Caki2 (cell line): ENCODE measurements around the gene RBMS1. TPM values are rescaled to one million over a fixed set of nuclear protein-coding genes. Genes with fewer than 3 reads are reported as not detected.
"Not testable (repeated sequence)": the region's sequence is repeated elsewhere in the genome, so short reads cannot be mapped to it uniquely, and the experiment has no call there.

ENCODE experiments used
- DNase-seq: peaks from one replicate; pipeline ENCODE4 v3.0.0-alpha.2; 2015; ENCODE audit warnings: low read depth
- in situ Hi-C: cut with HindIII; loops from 2 replicates; pipeline ENCODE4 v1.10.0; 2016; ENCODE audit warnings: low sequenced_read_pairs, low pct_unique_long_range_greater_than_20kb, mixed read lengths
- total RNA-seq: library from RNA; depleted of rRNA; stranded (reverse); fragments of >200 nt; shearing (Covaris generic); gene quantifications from 2 replicates; pipeline ENCODE4 v1.2.3, GENCODE V29; 2014; ENCODE audit warnings: low replicate concordance

Gene RBMS1
- total RNA-seq, 1 experiment from 2014 or later = 79.7 TPM

- DNase-seq = no peak
- in situ Hi-C loops = no loop called here
Observed at GRCh38 chr2:160453111-160453820, 40.3 kb downstream of the RBMS1 start.

DNA sequence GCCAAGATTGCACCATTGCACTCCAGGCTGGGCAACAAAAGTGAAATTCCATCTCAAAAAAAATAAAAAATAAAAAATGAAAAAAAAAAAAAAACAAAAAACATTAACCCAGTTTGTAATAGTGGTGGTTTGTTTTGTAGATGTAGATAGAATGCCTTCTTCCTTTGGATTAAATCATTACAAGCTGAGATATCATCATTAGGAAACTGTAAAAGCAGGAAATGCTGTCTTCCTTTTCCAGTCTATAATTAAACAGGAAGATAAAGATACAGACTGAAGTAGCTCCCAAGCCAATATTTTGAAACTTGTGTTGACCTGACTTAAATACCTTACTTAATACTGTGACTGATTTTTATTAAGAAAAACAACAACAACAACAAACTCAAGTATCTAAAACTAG is 43.1 kb downstream of the RBMS1 start:
- in situ Hi-C loops = no loop called here
- no peak for DNase-seq

- in situ Hi-C loops = not testable (repeated sequence)
- DNase-seq = peak; percentile 17
Observed at GRCh38 chr2:160448821-160449220, 44.8 kb downstream of the RBMS1 start.

DNA sequence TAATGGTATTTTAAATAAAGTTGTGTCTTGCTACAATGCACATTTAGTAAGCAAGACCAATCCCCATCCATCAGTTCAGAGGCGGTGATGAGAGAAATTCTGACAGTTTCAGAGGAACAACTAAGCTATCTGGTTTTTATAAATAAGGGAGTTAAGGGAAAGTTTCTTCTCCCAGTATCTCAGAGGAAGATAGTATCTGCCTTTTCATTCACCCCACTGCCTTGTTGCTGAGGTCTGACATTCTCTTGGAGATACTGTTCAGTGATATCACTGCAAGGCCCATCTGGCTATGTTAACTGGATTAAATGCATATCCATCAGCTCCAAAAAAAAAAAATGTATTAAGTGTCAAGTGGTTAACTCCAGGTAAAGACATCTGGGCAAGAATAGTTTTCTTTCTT is 47.9 kb downstream of the RBMS1 start:
- in situ Hi-C loops = no loop called here
- DNase-seq = no peak

DNA sequence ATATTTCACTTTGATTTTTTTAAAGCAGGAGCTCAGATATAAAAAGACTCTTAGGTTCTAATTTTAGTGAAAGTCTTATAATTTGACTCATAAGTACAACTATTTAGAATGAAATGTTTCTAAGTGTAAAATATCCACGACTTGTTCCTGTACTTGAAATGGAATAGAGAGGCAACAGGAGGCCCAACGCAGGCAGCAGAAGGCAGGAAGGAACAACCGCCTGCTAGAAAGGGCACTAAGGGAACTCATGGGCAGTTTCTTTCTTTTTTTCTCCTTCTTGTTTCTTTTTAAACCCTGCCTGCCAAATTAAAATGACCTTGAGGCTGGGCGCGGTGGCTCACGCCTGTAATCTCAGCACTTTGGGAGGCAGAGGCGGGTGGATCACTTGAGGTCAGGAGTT is 51.0 kb downstream of the RBMS1 start:
- no peak for DNase-seq
- in situ Hi-C loops = no loop called here

DNA sequence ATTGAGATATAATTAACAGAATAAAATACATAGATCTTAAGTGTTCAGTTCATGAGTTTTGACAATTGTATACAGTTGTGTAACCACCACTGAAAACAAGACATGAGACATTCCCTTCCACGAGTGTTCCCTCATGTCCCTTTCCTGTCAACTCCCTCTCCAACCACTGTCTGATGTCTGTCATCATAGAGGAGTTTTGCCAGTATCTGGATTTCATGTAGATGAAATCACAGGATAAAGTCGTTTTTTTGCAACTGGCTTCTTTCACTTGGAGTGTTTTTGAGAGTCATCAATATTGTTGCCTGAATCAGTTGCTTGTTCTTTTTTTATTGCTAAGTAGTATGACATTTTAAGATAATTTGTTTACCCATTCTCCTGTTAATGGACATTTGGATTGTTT is 52.7 kb downstream of the RBMS1 start:
- no peak for DNase-seq
- in situ Hi-C loops = no loop called here

DNA sequence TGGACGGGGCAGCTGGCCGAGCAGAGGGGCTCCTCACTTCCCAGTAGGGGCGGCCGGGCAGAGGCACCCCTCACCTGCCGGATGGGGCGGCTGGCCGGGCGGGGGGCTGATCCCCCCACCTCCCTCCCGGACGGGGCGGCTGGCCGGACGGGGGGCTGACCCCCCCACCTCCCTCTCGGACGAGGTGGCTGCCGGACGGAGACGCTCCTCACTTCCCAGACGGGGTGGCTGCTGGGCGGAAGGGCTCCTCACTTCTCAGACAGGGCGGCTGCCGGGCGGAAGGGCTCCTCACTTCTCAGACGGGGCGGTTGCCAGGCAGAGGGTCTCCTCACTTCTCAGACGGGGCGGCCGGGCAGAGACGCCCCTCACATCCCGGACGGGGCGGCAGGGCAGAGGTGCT is 54.6 kb downstream of the RBMS1 start:
- in situ Hi-C loops, DNase-seq: not testable (repeated sequence)

GRCh38 chr2:160437273-160437672 is 56.3 kb downstream of the RBMS1 start:
- in situ Hi-C loops = no loop called here
- DNase-seq = no peak

GRCh38 chr2:160434254-160434948 is 59.2 kb downstream of the RBMS1 start:
- no peak for DNase-seq
- in situ Hi-C loops = no loop called here

GRCh38 chr2:160433466-160434140 is 60.0 kb downstream of the RBMS1 start:
- in situ Hi-C loops = no loop called here
- DNase-seq = no peak

GRCh38 chr2:160432633-160433032 is 61.0 kb downstream of the RBMS1 start:
- peak; percentile 61 for DNase-seq
- in situ Hi-C loops = no loop called here

DNA sequence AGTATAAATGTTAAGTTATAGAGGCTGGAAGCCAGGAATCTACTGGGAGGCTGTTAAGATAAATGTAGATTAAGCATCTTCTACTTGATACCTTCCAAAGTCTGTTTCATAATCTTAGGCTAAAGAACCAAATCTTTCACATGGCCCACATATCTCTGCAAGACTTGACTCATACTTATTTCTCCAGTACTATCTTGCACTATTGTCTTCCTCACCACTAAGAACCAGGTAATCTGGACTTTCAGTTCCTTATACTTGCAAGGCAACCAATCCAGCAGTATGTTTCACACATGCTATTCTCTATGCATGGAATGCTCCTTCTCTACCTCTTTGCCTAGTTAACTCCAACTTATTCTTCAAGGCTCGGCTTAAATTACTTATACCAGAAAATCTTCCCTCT is 62.2 kb downstream of the RBMS1 start:
- in situ Hi-C loops = no loop called here
- DNase-seq = no peak

DNA sequence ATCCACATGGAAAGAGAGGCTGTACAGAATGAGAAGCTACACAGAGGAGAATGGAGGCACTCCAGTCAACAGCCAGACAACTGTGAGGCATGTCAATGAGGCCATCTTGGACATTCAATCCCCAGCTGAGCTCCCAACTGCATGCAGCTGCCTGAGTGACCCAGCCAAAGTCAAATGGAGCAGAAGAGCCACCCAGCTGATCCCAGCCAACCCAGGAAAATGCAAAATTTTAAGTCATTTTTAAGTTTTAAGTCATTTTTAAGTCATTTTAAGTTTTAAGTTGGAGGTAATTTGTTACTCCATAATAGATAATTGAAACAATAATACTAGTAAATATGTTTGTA is 63.6 kb downstream of the RBMS1 start:
- in situ Hi-C loops = no loop called here
- no peak for DNase-seq

DNA sequence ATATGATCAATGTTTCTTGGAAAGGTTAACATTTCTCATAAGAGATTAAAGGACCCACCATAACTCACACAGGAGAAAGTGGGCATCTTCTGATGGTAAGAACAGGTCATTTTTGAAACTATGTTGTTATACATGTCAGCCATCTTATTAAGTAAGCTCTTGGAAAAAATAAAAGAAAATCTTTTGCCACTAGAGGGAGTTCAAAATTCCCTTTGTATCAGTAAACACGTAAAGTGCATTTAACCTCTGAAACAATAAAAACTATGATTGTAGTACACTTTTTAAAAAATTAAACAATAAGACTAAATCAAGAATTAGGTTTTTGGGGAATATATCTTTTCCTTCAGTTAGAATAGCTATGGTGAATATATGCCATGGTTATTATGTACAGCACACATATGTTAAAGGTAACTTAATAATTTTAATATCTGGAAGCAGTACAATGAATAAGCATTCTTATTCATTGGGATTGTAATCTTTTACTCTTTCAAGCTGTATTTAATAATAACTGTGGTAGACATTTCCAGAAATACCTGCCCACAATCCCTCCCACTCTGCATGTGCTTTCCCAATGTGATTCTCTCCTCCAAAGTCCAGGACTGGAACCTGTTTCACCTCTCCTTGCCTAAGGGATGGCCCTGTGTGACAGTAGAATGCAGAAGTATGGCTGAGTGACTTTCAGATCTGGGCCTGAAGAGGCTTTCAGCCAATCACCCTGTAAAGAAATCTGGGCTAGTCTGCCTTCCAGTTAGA is 64.2 kb downstream of the RBMS1 start:
- in situ Hi-C loops = no loop called here
- DNase-seq = peak; percentile 30

- DNase-seq = no peak
- in situ Hi-C loops = no loop called here
Observed at GRCh38 chr2:160428405-160428763, 65.2 kb downstream of the RBMS1 start.

DNA sequence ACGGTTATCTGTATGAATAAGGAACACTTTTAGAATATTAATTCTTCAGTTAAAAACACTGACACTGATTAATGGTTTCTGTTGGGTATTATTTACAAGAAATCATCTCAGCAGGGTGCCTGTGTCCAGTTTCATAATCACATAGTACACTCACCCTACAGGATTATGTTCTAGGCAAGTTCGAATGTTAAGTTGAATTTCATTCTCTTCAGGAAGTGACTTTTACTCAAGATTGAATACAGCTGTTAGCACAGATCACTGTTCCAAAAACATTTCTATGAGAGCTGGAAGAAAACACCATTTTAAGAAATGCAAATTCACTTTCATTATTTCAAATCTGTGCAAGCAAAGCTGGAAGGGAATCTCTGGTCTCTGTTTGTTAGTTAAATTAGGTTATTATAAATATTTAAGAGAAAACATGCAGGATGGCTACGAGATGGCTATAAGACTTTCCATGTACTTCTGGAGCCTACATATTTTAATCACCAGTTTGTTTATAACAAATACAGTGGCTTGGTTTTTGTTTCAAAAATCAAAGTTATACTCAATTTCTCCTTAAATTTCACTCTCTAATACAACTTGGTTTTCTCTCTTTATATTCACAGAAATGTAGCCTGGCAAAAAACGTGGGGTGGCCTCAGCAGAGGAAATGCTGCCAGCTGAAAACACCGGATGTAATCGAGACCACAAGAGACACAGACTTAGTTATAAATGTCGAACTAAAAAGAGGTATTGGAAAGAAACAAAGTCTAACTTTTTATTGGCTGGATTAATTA is 65.8 kb downstream of the RBMS1 start:
- no peak for DNase-seq
- in situ Hi-C loops = no loop called here

- no peak for DNase-seq
- in situ Hi-C loops = no loop called here
Observed at GRCh38 chr2:160426604-160427003, 67.0 kb downstream of the RBMS1 start.

DNA sequence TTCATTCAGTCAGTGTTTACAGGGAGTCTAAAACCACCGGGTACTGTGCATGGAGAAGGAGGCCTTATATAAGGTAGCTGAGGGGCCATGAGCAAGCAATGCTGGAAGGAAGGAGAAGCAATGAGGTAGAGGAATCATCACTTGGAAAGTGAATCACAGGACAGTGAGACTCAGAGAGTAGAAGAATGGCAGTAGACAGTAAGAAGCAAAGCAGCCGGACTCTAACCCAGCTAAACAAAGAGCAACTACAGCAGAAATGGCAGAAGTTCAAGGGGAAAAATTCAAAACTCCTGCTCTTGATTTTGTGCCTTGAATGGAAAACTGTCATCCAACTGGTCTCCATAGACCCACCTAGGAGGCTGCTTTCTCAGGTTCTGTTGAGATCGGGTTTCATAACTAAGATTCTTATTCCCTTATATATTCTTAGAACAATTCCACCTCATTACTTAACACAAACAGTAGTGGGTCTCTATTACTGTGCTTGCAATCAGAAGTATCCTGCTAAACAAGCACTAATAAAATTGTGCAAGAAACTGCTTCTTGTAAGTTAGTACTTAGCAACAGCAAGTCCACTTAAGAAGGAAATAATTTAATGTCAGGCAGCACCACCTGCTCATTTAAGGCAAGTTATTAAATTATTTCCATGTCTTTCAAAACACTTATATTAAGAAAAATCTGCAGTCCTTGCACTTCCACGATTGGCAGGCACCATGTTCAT is 68.0 kb downstream of the RBMS1 start:
- in situ Hi-C loops = no loop called here
- DNase-seq = no peak
